ENCODE measurements around the gene VGLL3. TPM values are rescaled to one million over a fixed set of nuclear protein-coding genes. Genes with fewer than 3 reads are reported as not detected.

The VGLL3 gene
- total RNA-seq: 3.2 and 5.6 TPM in 2 replicates

DNA sequence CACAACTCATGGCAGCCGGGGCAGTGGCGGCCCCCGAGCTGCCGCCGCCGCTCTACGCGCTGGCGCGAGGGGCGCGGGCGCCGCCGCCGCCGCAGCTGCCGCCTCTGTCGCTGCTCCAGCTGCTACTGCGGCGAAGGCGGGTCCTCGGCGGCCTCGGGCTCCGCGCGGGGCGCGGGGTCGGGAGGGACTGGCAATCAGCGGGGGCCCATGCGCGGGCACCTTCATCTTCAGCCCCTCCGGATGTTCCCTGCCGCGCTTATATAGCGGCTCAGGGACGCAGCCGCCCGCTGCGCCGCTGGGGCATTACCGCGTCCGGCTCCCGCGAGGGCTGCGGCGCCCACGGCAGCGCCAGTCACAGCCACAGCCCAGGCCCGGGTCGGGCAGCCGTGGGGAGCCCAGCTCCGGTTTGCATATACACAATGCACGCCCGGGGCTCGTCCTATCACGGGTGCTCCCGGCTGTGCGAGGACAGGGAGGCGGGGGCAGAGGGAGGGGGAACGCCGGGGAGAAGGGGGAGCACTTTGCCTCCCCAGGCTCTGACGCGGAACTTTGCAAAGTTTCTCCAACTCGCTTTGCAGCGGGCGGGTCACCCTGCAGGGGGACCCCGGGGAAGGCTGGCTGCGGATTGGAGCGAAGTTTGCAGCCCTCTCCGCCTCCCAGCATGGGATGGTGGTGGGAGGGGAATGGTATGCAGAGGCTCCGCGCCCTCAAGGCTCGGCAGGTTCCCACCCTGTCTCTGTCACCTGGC lies at the start of gene VGLL3:
TSS of gene VGLL3 (minus strand) at position 416 of the 748 bp plus-strand sequence. CDS start at position 10, 406 bp downstream.

Other genes with a start within 250 kb of the VGLL3 start
- 24.7 and 27.4 TPM in 2 replicates for gene CHMP2B, start 236.2 kb upstream of the VGLL3 start, total RNA-seq